Smooth muscle cell of the brain vasculature (primary cell): Measurements from ENCODE around the gene IL1RAPL2.
"Not testable (repeated sequence)": the region's sequence is repeated elsewhere in the genome, so short reads cannot be mapped to it uniquely, and the experiment has no call there.

Source experiments
- DNase-seq: peaks from one replicate; pipeline ENCODE4 v3.0.0-alpha.2; 2012; ENCODE audit warnings: low read depth, low spot score

IL1RAPL2 gene

GRCh38 chrX:104670051-104670450 is 104.1 kb downstream of the IL1RAPL2 start:
- DNase-seq: no peak

GRCh38 chrX:104677517-104677916 is 111.5 kb downstream of the IL1RAPL2 start:
- DNase-seq: not testable (repeated sequence)

- no peak for DNase-seq
Observed at GRCh38 chrX:104679175-104679574, 113.2 kb downstream of the IL1RAPL2 start.

- DNase-seq: no peak
Observed at GRCh38 chrX:104681214-104681613, 115.2 kb downstream of the IL1RAPL2 start.

- DNase-seq: no peak
Observed at GRCh38 chrX:104684077-104684476, 118.1 kb downstream of the IL1RAPL2 start.

- DNase-seq: no peak
Observed at GRCh38 chrX:104695593-104695992, 129.6 kb downstream of the IL1RAPL2 start.

GRCh38 chrX:104696667-104697066 is 130.7 kb downstream of the IL1RAPL2 start:
- no peak for DNase-seq

- DNase-seq: no peak
Observed at GRCh38 chrX:104697294-104697693, 131.3 kb downstream of the IL1RAPL2 start.

- DNase-seq: no peak
Observed at GRCh38 chrX:104707042-104707441, 141.0 kb downstream of the IL1RAPL2 start.

GRCh38 chrX:104707572-104707971 is 141.6 kb downstream of the IL1RAPL2 start:
- no peak for DNase-seq

GRCh38 chrX:104712515-104712914 is 146.5 kb downstream of the IL1RAPL2 start:
- DNase-seq: no peak

- no peak for DNase-seq
Observed at GRCh38 chrX:104721854-104722253, 155.9 kb downstream of the IL1RAPL2 start.

- DNase-seq: no peak
Observed at GRCh38 chrX:104728456-104728855, 162.5 kb downstream of the IL1RAPL2 start.

GRCh38 chrX:104742355-104742754 is 176.4 kb downstream of the IL1RAPL2 start:
- DNase-seq: no peak

- no peak for DNase-seq
Observed at GRCh38 chrX:104745152-104745551, 179.2 kb downstream of the IL1RAPL2 start.

GRCh38 chrX:104749951-104750610 is 184.1 kb downstream of the IL1RAPL2 start:
- DNase-seq: no peak

- no peak for DNase-seq
Observed at GRCh38 chrX:104762641-104763040, 196.6 kb downstream of the IL1RAPL2 start.

GRCh38 chrX:104789784-104790183 is 223.8 kb downstream of the IL1RAPL2 start:
- DNase-seq: no peak

- DNase-seq: no peak
Observed at GRCh38 chrX:104795804-104796203, 229.8 kb downstream of the IL1RAPL2 start.

GRCh38 chrX:104803219-104803618 is 237.2 kb downstream of the IL1RAPL2 start:
- no peak for DNase-seq

GRCh38 chrX:104806346-104806745 is 240.3 kb downstream of the IL1RAPL2 start:
- no peak for DNase-seq

GRCh38 chrX:104833401-104833800 is 267.4 kb downstream of the IL1RAPL2 start:
- no peak for DNase-seq

- no peak for DNase-seq
Observed at GRCh38 chrX:104842646-104843045, 276.6 kb downstream of the IL1RAPL2 start.

- DNase-seq: no peak
Observed at GRCh38 chrX:104852241-104852640, 286.2 kb downstream of the IL1RAPL2 start.
